ENCODE results near the gene GGT1.
"Not testable (repeated sequence)": the region's sequence is repeated elsewhere in the genome, so short reads cannot be mapped to it uniquely, and the experiment has no call there.

Gene GGT1

GRCh38 chr22:24606340-24606739 lies 3.3 kb downstream of the GGT1 start:
- H3K36me3 ChIP-seq (ENCODE audit: insufficient read depth, insufficient read length, low read length); H3K9ac ChIP-seq (ENCODE audit: insufficient read length, low read depth); H3K27me3 ChIP-seq (ENCODE audit: insufficient read depth, insufficient read length): not testable (repeated sequence)

GRCh38 chr22:24607429-24607983 lies 4.5 kb downstream of the GGT1 start:
- peak overlapping the region; percentile 3 for H3K9ac ChIP-seq (ENCODE audit: insufficient read length, low read depth)
- H3K4me1 ChIP-seq (ENCODE audit: insufficient read depth, insufficient read length); H3K4me3 ChIP-seq (ENCODE audit: insufficient read length, low read depth); DNase-seq (ENCODE audit: low read depth, low spot score); H3K9me3 ChIP-seq (ENCODE audit: insufficient read depth, low read length); H3K27me3 ChIP-seq (ENCODE audit: insufficient read depth, insufficient read length); H3K36me3 ChIP-seq (ENCODE audit: insufficient read depth, insufficient read length, low read length): not testable (repeated sequence)

More at GRCh38 chr22:24606340-24606739, 3.3 kb downstream of the GGT1 start:
- DNase-seq (ENCODE audit: low read depth, low spot score); H3K9me3 ChIP-seq (ENCODE audit: insufficient read depth, low read length); H3K4me1 ChIP-seq (ENCODE audit: insufficient read depth, insufficient read length); H3K4me3 ChIP-seq (ENCODE audit: insufficient read length, low read depth): not testable (repeated sequence)

DNA sequence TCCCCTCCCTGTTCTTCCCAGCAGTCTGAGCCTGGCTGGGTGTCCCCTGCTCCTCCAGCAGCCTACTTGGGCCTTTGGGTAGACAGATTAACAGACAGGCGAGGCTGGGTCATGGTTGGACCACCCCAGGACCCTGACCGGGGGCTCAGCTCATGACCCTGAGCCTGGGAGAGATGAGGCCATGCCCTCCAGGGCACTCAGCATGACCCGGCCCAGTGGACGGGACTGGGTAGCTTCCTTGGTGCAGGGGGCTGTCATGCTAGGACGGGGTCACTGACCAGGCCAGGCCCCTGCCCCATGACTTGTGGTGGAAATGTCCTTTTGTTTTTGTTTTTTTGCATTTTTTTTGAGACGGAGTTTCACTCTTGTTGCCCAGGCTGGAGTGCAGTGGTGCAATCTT lies 5.3 kb downstream of the GGT1 start:
- H3K9ac ChIP-seq (ENCODE audit: insufficient read length, low read depth); H3K36me3 ChIP-seq (ENCODE audit: insufficient read depth, insufficient read length, low read length); H3K4me1 ChIP-seq (ENCODE audit: insufficient read depth, insufficient read length); H3K9me3 ChIP-seq (ENCODE audit: insufficient read depth, low read length); DNase-seq (ENCODE audit: low read depth, low spot score); H3K27me3 ChIP-seq (ENCODE audit: insufficient read depth, insufficient read length); H3K4me3 ChIP-seq (ENCODE audit: insufficient read length, low read depth): not testable (repeated sequence)

DNA sequence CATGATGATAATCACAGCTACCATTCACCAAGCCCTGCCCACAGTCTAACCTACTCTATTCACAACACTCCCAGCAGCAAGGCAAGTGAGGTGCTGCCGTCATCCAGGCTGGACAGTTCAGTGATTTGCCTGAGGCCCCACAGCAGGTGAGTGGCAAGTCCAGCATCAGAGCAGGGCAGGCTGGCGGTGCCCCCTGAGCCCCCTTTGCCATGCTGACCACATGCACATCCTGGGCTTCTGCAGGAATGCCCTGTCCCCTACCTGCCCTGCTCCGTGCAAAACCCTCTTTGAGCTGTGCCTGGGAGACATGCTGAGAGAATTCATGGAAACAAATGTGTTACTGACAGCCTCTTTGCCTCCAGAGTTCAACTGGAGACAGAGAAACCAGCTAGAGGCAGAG lies 6.9 kb downstream of the GGT1 start:
- not testable (repeated sequence) for DNase-seq (ENCODE audit: low read depth, low spot score)

DNA sequence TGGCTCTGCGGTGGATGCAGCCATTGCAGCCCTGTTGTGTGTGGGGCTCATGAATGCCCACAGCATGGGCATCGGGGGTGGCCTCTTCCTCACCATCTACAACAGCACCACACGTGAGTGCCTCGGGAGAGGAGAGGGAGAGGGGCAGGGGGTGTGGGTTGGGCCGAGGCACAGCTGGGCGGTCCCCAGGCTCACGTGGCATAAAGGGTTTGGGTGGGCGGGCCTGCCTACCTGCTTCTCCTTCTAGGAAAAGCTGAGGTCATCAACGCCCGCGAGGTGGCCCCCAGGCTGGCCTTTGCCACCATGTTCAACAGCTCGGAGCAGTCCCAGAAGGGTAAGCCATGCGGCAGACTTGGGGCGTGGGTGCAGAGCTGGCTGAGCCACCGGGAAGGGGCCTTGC lies 11.8 kb downstream of the GGT1 start:
- not testable (repeated sequence) for H3K4me3 ChIP-seq (ENCODE audit: insufficient read length, low read depth); DNase-seq (ENCODE audit: low read depth, low spot score); H3K4me1 ChIP-seq (ENCODE audit: insufficient read depth, insufficient read length); H3K36me3 ChIP-seq (ENCODE audit: insufficient read depth, insufficient read length, low read length); H3K9me3 ChIP-seq (ENCODE audit: insufficient read depth, low read length); H3K9ac ChIP-seq (ENCODE audit: insufficient read length, low read depth); H3K27me3 ChIP-seq (ENCODE audit: insufficient read depth, insufficient read length)

More for the DNA sequence above, 6.9 kb downstream of the GGT1 start:
- H3K4me1 ChIP-seq (ENCODE audit: insufficient read depth, insufficient read length); H3K4me3 ChIP-seq (ENCODE audit: insufficient read length, low read depth); H3K9me3 ChIP-seq (ENCODE audit: insufficient read depth, low read length); H3K9ac ChIP-seq (ENCODE audit: insufficient read length, low read depth); H3K36me3 ChIP-seq (ENCODE audit: insufficient read depth, insufficient read length, low read length); H3K27me3 ChIP-seq (ENCODE audit: insufficient read depth, insufficient read length): not testable (repeated sequence)

GRCh38 chr22:24621244-24621643 lies 18.3 kb downstream of the GGT1 start:
- H3K4me3 ChIP-seq (ENCODE audit: insufficient read length, low read depth); H3K9ac ChIP-seq (ENCODE audit: insufficient read length, low read depth); H3K9me3 ChIP-seq (ENCODE audit: insufficient read depth, low read length); H3K36me3 ChIP-seq (ENCODE audit: insufficient read depth, insufficient read length, low read length); H3K27me3 ChIP-seq (ENCODE audit: insufficient read depth, insufficient read length); H3K4me1 ChIP-seq (ENCODE audit: insufficient read depth, insufficient read length); DNase-seq (ENCODE audit: low read depth, low spot score): not testable (repeated sequence)

GRCh38 chr22:24622596-24622995 lies 19.6 kb downstream of the GGT1 start:
- not testable (repeated sequence) for H3K36me3 ChIP-seq (ENCODE audit: insufficient read depth, insufficient read length, low read length); H3K9ac ChIP-seq (ENCODE audit: insufficient read length, low read depth); H3K4me1 ChIP-seq (ENCODE audit: insufficient read depth, insufficient read length); H3K27me3 ChIP-seq (ENCODE audit: insufficient read depth, insufficient read length); DNase-seq (ENCODE audit: low read depth, low spot score); H3K4me3 ChIP-seq (ENCODE audit: insufficient read length, low read depth); H3K9me3 ChIP-seq (ENCODE audit: insufficient read depth, low read length)

DNA sequence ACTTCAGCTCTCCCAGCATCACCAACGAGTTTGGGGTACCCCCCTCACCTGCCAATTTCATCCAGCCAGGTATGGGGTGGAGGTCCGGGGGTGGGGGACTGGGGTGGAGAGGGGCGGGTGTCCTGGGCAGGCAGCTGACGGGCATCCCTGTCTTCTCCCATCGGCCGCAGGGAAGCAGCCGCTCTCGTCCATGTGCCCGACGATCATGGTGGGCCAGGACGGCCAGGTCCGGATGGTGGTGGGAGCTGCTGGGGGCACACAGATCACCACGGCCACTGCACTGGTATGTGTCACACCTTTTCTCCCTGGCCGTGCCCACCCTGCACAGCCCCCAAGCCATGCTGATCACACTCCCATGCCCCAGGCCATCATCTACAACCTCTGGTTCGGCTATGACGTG lies 24.9 kb downstream of the GGT1 start:
- DNase-seq (ENCODE audit: low read depth, low spot score); H3K9me3 ChIP-seq (ENCODE audit: insufficient read depth, low read length); H3K9ac ChIP-seq (ENCODE audit: insufficient read length, low read depth); H3K36me3 ChIP-seq (ENCODE audit: insufficient read depth, insufficient read length, low read length); H3K4me1 ChIP-seq (ENCODE audit: insufficient read depth, insufficient read length); H3K4me3 ChIP-seq (ENCODE audit: insufficient read length, low read depth); H3K27me3 ChIP-seq (ENCODE audit: insufficient read depth, insufficient read length): not testable (repeated sequence)

DNA sequence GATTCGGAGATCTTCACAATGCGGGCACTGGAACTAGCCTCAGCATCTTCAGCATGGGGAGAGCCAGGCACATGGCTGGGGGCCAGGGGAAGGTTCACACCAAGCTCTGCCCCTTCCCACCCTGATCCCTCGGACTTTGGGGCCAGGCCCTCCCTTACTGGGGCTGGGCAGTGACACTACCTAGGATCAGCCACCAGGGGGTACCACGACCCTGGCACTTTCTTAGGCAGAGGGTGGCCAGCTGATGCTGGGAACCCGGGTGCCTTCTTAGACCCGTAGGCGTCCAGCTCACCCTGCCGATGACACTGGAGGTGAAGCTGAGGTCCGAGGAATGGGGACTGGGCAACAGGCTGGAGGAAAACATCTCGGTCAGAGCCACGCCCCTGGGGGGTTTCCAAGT lies 26.1 kb downstream of the GGT1 start:
- not testable (repeated sequence) for H3K4me1 ChIP-seq (ENCODE audit: insufficient read depth, insufficient read length); DNase-seq (ENCODE audit: low read depth, low spot score); H3K4me3 ChIP-seq (ENCODE audit: insufficient read length, low read depth)

DNA sequence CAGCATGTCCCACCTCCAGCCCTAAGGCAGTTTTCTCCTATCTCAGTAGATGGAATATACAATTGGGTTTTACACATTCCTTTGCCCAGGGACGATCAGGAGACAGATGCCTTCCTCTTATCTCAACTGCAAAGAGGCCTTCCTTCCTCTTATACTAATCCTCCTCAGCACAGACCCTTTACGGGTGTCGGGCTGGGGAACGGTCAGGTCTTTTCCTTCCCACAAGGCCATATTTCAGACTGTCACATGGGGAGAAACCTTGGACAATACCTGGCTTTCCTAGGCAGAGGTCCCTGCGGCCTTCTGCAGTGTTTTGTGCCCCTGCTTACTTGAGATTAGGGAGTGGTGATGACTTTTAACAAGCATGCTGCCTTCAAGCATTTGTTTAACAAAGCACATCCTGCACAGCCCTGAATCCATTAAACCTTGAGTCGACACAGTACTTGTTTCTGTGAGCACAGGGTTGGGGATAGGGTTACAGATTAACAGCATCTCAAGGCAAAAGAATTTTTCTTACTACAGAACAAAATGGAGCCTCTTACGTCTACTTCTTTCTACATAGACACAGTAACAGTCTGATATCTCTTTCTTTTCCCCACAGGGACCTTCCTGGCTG lies 27.9 kb downstream of the GGT1 start:
- H3K4me1 ChIP-seq (ENCODE audit: insufficient read depth, insufficient read length); H3K9me3 ChIP-seq (ENCODE audit: insufficient read depth, low read length); H3K36me3 ChIP-seq (ENCODE audit: insufficient read depth, insufficient read length, low read length); DNase-seq (ENCODE audit: low read depth, low spot score); H3K27me3 ChIP-seq (ENCODE audit: insufficient read depth, insufficient read length); H3K4me3 ChIP-seq (ENCODE audit: insufficient read length, low read depth): not testable (repeated sequence)
- peak overlapping the region; percentile 61 for H3K9ac ChIP-seq (ENCODE audit: insufficient read length, low read depth)

More for the DNA sequence above, 26.1 kb downstream of the GGT1 start:
- H3K9ac ChIP-seq (ENCODE audit: insufficient read length, low read depth); H3K36me3 ChIP-seq (ENCODE audit: insufficient read depth, insufficient read length, low read length); H3K9me3 ChIP-seq (ENCODE audit: insufficient read depth, low read length); H3K27me3 ChIP-seq (ENCODE audit: insufficient read depth, insufficient read length): not testable (repeated sequence)

DNA sequence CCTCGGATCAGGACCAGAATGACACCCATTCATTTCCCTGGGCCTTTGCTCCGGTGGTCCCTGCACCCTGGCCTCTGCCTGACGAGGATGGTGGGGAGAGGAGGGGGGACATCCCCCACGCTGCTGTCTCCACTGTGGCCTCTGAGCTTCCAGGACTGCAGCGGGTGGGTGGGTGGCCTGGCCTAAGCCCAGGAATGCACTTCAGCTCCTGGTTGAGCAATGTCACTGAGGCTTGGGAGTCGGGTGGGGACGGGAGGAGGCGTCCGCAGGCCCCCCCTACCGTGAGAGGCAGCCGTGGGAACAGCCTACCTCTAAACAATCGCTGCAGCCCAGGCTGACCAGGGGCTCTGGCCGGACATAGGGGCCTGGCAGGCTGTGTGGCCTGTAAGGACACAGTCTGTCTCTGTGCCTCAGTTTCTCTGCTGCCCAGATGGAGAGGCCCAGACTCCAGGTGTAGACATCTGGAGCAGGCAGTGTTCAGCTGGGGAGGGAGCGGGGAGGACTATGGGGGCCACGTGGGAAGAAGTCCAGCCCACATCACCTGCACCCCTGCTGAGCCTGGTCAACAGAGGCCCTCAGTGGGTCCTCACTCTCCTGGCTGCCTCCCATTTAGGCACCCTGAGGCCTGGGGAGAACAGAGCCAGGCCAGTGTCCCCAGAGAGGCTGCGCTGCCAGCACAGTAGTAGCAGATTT lies 28.6 kb downstream of the GGT1 start:
- H3K27me3 ChIP-seq (ENCODE audit: insufficient read depth, insufficient read length); H3K9me3 ChIP-seq (ENCODE audit: insufficient read depth, low read length); H3K4me1 ChIP-seq (ENCODE audit: insufficient read depth, insufficient read length); H3K36me3 ChIP-seq (ENCODE audit: insufficient read depth, insufficient read length, low read length); DNase-seq (ENCODE audit: low read depth, low spot score): not testable (repeated sequence)
- Histone ChIP-seq H3K4me3 (ENCODE audit: insufficient read length, low read depth) (peak overlapping the region; percentile 8), H3K9ac (ENCODE audit: insufficient read length, low read depth) (peak overlapping the region; percentile 61)

DNA sequence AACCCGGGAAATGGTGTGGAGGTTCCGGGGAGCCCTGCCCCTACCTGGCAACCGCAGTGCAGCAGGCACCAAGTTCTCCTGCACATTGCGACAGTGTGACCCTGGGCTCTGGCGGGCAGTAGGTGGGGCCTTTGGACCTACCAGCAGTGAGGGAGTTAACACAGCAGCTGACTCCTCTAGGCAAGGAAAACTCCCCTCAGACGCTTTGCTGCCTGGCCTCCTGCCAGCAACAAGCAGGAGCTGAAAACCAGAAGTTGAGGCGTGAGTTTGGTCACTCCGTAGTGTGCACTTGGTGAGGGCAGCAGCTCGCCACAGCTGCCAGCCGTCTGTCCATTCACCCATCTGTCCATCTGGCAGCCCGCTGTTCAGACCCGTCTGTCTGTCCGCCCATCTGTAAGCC lies 29.6 kb downstream of the GGT1 start:
- H3K36me3 ChIP-seq (ENCODE audit: insufficient read depth, insufficient read length, low read length); DNase-seq (ENCODE audit: low read depth, low spot score); H3K9me3 ChIP-seq (ENCODE audit: insufficient read depth, low read length); H3K4me1 ChIP-seq (ENCODE audit: insufficient read depth, insufficient read length); H3K27me3 ChIP-seq (ENCODE audit: insufficient read depth, insufficient read length); H3K4me3 ChIP-seq (ENCODE audit: insufficient read length, low read depth): not testable (repeated sequence)
- H3K9ac ChIP-seq (ENCODE audit: insufficient read length, low read depth), result peak overlapping the region; percentile 56
